HUDEP-2 (cell line): ENCODE results near the gene AHI1.
"Not testable (repeated sequence)": the region's sequence is repeated elsewhere in the genome, so short reads cannot be mapped to it uniquely, and the experiment has no call there.

ENCODE experiments used
- DNase-seq, 76 experiments: peaks; one replicate each; lab custom pipeline; 2025; ENCODE audit not compliant: unreplicated experiment in 76 of 76; lab: John Stamatoyannopoulos, UW

AHI1 gene

DNA sequence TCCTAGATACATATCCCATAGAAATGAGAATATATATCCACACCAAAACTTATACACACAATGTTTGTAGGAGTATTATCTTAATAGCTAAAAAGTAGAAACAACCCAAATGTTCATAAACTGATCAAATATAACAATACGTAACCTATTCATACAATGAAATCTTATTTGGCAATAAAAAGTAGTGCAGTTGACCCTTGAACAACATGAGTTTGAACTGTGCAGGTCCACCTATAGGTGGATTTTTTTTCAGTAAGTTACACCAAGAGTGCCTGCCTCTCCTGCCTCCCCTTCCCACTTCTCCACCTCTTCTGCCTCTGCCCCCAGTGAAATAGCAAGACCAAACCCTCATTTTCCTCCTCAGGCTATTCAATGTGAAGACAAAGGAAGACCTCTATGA, 95.2 kb downstream of the AHI1 start:
- DNase-seq: no peak

DNA sequence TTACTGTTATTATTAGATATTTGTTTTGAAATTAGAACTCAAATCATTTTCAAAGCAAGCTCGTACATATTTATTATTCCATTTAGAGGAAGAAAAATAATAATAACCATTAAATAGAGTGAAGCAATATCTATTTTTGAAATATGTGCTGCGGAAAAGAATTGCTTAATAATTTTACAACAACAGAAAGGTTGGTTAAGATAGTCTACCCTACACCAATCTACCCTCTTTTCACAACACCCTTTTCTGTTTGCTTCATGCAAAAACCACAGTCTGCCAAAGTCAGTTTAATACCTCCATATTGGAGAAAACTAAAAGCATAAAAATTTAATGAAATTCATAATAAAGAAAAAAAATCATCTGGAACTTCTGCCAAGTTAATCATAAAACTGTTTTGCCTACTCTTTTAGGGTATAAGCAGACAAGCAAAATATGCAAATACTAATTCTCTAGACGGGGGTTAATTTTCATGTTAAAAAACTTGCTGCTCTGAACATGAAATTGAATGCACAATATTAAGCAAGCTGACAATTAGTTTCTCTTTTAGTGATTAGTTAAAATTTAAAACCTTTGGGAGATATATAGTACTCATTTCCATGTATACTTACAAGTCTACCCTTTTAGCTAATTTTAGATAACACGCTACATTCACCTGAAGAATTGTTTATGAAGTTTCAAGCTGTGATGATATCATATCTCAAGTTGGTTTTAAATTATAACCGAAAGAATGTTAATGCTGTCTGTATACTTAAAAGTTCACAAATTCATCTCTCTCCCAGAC, 100.2 kb downstream of the AHI1 start:
- no peak for DNase-seq

DNA sequence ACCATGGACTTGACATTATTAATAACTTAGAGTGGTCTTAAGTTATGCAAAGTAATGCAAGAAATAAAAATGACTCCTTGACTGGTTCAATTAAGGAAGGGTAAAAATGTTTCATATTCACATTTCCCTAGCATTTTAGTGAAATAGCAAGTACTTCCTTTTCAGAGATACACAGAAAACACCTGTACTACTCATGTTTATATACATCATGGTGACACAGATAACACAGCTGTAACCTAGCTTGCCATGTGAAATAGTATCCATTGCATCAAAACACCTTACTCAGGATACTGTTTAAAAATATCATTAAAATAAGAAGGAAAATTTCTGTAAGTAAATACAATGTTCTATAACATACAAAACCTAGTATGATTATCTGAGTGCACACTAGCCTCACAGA, 102.4 kb downstream of the AHI1 start:
- DNase-seq: peak in 1 of 76 experiments; percentile 16

DNA sequence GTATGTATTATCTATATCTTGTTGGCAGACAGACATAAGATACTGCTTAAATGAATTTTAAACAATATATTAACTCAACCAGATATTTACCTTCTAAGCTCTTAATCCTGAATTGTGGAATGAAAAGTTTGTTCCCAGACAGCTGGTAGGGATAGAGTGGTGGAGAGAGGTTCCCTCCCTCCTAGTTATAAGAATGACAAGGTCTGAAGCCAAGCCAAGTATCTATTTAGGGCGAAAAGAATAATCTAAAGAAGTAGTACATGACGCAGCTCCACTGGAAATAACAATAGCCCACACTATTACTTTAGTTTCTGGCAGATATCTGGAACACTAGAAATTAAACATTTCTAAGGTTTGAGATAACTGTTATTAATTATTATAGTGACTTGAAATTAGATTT, 104.3 kb downstream of the AHI1 start:
- DNase-seq: no peak

DNA sequence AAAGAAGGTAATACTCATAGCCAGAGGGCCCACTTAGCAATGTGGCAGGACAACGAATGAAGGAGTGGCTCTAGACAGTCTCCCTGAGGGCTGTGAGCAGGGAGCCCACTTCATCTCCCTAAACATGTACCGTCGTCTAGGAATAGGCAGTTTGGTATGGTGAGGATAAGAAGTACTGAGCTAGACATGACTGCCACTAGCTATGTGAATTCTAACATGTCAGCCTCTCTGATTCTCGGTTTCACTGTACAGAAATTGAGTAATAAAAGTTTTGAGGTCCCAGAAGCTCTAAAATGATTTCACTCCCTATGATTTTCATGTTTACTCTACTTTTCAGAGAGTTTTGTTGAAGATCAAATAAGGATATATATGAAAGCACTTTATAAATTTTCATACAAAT, 107.1 kb downstream of the AHI1 start:
- DNase-seq: no peak

DNA sequence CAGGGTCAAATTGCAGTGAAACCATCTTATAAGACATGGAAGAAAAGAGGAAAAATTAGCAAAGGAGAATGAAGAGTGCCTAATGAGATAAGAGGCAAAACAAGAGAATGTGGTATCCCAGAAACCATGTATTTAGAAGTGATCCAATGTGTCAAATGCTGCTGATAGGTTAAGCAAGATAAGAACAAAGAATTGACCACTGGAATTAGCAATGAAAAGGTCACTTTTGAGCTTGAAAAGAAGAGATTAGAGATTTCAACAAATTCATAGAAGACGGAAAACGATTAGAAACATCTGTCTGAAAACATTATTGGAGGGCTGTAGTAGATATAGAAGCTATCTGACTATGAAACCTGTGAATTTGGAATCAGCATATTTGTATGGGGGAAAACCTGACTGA, 112.2 kb downstream of the AHI1 start:
- DNase-seq: no peak

DNA sequence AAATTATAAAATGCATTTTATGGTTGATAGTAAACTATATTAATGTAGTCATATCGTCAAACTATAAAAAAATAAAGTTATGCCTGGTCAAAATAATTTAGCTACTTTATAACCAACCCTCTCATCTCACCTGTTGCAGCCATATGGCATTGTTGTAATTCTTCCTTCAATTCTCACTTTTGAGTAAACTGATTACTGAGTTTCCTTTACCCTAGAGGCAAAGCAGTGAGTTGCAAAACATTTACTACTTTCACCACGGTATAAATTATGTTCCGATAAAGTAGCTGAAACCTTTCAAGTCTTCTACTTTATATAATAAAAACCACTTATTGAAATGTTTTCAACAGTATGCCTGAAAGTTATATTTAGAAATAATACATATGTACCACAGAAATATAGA, 113.8 kb downstream of the AHI1 start:
- DNase-seq: no peak

DNA sequence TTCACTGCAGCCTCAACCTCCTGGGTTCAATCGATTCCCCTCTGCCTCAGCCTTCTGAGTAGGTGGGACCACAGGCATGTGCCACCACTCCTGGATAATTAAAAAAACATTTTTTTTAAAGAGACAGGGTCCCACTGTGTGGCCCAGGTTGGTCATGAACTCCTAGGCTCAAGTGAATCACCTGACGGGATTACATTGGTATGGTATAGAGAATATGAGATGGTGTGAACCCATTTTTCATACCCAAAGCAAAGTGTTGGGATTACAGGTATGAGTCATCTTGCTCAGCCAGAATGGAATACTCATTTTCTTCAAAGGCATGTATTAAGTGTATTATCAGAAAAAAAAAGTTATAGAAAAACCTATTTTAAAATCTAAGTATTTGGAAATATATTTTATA, 114.2 kb downstream of the AHI1 start:
- DNase-seq: no peak

DNA sequence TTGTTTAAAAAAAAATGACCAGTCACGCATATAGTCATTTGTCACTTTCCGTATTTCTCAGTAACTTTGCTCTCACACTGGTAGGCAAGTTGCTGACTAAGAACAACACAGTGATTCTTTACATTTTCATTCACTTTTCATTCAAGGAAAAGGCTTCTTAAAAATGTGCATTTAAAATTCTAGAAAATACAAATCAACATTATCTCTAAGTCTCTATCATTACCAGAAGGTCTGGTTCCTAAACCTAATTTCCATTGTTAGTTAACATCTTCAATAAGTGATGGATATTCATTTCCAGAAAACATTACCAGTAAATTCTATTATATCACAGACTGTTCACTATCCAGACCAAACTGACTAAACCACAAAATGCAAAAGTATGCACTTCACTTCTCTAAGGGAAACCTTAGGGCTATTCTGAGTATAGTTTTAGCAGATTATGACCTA, 115.3 kb downstream of the AHI1 start:
- no peak for DNase-seq

DNA sequence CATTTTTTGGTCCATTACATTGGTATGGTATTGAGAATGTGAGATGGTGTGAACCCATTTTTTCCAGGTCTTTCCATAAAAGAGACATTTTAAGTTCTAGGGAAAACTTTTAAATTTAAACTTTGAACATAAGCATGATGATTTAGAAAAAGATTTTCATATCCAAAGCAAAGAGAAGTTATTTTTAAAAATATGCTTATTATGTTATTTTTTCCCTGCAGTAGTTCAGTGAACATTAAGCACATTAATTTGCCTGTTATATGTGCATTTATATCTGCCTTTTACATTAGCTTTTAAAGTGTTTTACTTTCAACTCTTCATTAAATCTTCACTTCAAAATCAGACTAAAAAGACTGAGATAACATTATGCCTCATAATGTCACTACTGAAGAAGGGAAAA, 116.7 kb downstream of the AHI1 start:
- no peak for DNase-seq

DNA sequence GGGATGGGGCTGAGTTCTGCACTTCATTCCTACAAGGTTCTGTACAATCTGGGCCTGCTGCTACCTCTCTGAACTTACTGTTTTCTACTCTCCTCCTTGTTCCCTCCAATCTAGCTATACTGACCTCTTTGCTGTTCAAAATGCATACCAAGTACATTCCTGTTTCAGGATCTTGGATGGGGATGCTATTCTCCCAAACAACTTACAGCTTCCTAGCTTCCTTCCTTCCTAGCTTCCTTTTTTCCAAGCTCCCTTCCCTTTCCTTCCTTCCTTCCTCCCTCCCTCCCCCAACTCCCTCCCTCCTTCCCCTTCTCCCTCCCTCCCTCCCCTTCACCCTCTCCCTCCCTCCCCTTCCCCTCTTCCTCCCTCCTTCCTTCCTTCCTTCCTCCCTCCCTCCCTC, 117.9 kb downstream of the AHI1 start:
- no peak for DNase-seq

DNA sequence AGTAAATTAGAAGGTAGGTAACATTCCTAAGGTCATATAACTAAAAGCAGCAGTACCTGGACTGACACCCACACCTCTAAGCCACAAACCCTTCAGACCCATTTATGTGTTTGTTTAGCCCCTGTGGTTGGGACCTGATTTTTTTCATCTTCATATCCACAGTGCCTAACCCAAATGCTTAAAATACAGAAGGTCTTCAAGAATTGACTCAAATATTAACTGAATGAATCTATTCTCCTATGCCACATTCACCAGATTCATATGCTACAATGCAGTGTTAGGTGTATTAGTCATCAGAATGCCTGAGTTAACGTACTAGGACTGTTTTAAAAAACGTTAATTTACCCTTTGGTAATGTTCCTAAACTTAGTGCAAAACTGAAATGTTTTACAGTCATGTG, 124.8 kb downstream of the AHI1 start:
- no peak for DNase-seq

DNA sequence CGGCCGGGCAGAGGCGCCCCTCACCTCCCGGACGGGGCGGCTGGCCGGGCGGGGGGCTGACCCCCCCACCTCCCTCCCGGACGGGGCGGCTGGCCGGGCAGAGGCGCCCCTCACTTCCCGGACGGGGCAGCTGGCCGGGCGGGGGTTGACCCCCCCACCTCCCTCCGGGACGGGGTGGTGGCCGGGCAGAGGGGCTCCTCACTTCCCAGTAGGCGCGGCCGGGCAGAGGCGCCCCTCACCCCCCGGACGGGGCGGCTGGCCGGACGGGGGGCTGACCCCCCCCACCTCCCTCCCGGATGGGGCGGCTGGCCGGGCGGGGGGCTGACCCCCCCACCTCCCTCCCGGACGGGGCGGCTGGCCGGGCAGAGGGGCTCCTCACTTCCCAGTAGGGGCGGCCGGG, 133.9 kb downstream of the AHI1 start:
- not testable (repeated sequence) for DNase-seq

DNA sequence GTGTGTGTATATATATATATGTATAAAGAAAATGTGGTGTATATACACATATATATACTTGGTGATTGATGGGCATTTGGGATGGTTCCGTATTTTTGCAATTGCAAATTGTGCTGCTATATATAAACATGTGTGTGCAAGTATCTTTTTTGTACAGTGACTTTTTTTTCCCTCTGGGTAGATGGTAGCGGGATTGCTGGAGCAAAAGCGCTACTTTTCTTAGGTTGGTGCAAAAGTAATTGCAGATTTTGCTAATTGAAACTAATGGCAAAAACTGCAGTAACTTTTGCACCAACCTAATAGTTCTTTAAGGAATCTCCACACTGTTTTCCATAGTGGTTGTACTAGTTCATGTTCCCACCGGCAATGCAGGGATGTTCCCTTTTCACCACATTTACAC, 135.4 kb downstream of the AHI1 start:
- DNase-seq: no peak

DNA sequence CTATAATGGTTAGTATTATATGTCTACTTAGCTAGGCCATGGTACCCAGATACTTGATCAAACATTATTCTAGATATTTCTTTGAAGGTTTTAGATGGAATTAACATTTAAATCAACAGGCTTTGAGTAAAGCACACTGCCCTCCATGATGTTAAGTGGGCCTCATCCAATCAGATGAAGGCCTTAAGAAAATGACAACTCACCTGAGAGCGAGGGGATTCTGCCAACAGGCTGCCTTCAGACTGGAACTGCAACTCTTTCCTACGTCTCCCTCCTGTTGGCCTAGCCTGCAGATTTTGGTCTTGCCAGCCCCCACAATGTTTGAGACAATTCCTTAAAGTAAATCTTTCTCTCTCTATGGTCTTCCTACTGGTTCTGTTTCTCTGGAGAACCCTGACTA, 137.3 kb downstream of the AHI1 start:
- DNase-seq: no peak

DNA sequence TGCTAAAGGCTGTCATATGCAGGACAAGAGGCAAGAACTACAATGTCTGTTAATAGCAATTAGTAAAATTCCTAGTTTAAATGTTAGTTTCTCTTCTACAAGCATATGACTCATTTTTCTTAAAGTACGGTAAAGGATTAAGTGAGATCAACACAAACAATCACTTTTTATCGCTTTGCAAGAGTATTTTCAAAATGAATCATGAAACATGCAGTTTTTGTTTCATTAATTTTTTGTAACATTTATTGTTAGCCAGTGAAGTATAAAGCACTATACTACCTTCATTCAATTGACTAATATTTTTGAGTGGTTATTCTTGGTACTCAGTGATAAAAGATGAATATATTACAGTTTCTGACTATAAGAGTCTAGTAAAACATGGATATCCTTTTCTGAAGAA, 138.6 kb downstream of the AHI1 start:
- DNase-seq: no peak

DNA sequence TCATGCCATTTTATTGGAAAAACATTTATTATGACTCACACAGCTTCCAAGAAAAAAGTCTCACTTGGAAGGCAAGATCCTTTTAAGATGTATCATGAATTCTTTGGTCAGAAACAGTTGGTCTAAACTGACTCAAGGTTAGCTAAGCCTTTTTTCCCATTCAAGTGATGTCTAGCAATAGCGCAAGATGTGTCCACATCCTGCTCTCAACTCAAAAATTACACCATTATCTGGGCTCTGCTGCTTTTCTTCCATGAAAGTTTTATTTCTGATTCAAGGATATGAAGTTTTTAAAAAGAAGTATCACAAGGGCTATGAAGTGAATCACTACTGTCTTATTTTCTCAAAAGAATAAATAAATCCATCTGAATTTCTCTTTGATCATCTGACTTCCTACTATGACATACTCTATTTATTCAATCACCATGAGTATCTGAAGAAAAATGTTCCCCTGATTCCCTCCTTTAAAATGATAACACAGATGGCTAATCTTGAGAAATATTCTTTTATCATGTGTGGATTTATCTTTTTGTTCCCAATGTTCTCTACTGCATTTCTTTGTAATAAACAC, 139.2 kb downstream of the AHI1 start:
- DNase-seq: no peak

DNA sequence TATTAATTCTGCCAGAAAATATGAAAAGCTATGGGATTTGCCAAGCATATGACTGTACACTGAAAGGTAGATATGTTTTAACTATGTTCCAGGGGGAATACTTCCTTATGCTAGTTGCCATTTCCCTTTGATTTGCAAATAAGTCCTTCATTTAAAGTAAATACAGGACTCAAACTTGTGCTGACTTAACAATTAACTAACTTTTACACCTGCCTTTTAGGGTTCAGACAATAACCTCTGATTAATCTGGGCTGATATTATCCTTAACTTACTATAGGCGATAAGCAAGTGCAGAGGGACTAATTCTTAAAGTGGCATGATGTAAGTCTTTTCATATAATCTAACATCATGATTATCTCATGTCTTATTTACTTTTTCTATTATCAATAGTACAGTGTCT, 143.1 kb downstream of the AHI1 start:
- no peak for DNase-seq

DNA sequence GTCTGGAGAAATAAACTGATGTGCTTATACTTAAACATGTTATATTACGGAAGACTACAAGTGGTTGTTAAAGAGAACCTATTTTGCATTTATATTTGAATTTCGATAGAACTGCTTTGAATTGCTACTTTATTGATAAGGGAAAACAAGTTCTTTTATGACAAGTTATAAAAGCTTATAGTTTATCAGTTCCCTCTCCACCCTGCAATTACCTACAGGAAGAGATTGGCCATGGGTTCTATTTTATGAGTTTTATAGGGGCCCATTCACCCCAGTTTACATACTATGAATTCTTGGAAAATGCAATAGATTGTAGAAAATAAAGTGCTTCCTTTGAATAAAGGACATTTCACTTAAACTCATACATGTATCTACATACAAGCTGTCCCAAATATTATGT, 144.4 kb downstream of the AHI1 start:
- no peak for DNase-seq

DNA sequence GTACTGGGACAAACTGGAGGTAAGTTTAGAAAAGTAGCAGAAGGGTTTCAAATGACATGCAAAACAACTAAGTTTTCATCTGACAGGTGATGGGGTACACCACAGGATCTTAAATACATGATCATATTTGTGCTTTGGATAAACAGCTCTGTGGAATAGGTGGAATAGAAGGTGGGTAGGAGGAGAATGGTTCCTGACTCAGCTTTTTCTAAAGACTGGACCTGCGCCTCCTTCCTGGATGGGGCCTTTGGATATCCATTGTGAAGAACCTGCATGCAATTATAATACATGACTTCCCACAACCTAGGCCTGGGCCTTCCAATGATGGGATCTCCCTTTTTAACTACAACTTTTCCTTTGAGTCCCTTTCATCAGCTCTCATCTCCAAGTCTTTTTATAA, 145.9 kb downstream of the AHI1 start:
- DNase-seq: no peak

DNA sequence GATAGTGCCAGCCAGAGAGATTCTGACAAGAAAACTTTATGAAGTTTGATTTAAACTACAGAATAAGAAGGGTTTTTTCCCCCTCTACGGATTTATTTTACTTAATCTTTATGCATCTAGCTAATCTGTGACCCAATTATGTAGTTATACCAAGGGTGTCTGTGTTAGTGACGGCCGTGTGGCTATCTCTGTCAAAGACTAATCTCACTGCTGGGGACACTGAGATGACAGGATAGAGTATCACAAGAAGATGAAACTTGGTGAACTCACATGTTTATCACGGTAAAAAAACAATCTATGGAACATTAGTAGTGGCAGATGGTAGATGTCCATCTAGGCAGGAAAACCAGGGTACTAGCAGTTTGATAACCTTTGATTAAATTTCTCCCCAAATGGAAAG, 149.7 kb downstream of the AHI1 start:
- peak in 2 of 76 experiments; percentile 26 to 33 for DNase-seq

DNA sequence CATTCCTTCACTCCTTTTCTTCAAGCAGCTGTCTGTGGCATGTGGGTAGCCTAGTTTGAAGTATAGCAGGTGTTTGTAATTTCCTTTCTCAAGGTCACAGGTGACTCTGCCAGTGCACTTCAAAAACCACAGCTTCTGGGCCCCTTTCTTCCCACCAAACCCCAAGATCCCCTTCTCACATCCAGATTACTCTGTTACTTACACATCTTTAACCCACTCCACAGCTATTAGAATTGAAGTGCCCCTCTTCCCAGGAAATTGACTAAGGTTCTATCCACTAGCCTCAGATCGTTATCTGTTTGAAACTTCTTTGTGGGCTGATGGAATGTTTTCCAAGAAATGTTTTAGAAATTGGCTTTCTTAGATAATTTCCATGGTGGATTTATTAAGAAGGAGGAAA, 150.8 kb downstream of the AHI1 start:
- no peak for DNase-seq

DNA sequence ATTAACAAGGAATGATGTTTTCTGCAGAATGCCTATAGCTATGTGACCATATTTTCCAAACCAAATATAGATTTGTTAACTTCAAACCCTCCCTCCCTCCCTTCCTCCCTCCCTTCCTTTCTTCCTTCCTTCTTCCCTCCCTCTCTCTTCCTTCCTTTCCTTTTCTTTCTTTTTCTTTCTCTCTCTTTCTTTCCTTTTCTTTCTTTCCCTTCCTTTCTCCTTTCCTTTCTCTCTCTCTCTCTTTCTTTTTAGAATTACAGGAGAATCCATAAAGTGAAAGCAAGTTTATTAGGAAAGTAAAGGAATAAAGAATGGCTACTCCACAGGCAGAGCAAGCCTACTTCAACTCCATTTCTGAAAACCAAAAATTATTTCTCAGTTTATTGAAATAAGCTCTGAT, 153.0 kb downstream of the AHI1 start:
- DNase-seq: no peak
